HG03039 (cell line): ENCODE results near the gene KCNH6.

ENCODE experiments used
- ATAC-seq: cut with Tn5 transposase; IDR thresholded peaks from one replicate; pipeline ENCODE4 v1.9.1; 2021; ENCODE audit warnings: mild to moderate bottlenecking, moderate library complexity; ENCODE audit not compliant: unreplicated experiment

KCNH6 gene

DNA sequence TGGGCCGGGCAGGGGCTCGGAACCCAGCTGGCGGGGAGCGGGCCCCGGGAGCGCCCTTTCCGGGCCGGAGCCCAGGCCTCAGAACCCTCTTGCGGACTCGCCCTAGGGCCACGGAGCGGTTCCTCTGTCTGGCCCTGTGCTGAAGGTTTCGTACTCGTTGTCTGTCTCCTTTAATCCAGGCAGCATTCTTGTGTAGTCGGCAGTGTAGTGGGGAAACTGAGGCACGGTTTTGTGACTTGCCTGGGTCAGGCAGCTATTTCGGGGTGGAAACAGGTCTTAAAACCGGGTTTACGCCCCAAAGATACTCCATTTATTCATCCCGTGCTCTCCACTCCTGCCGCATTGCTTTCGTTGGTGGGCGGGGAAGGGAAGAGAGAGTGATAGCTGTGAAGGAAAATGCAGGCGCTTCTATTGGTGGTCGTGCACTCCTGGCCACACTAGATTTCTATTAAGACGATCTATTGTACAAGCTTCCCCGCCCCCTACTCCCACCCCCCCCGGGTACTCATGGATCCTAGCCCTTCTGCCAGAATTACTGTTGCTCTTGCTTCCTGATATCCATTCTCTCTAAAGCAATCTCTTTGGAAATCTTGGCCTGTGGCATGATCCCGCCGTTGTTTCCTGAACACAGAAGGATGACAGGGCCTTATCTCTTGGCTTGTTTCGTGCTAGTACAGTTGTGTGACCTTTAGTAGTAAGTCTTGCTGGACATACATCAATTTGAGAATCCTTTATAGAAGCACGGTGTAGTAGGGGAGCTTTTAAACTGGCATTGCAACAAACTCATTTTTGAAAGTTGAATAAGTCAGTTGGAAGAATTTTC is 27.9 kb downstream of the KCNH6 start:
- peak; percentile 1 for ATAC-seq

- no peak for ATAC-seq
Observed at GRCh38 chr17:63552211-63552610, 29.1 kb downstream of the KCNH6 start.

DNA sequence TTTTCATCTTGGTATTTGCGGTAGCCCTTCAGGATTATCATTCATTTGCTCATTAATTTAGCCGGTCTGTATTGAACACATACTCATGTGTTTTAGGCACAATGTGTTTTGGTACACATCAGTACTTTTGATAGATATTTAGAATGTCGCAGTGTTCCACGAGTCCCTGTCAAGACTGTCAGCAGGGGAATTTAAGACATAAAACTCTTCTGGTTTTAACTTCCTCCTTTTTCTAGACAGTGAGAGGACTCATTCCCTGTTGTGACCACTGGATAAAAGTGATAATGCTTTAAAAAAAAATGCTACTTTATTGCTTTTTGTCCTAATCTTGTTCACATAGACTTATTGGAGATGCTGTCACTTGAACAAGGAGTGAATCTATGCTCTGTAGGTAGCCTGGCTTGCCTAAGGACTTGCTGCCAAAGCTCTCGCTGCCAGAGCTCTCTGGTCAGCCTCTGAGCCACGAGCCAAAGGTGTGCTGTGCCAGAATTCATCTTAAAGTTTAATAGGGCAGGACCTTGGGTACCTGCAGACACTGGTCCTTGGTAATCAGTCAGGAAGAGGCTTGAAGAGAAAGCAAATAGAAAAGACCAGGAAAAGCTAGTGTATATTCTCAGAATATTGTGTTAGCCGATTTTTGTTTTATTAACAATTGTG is 32.5 kb downstream of the KCNH6 start:
- ATAC-seq: no peak

DNA sequence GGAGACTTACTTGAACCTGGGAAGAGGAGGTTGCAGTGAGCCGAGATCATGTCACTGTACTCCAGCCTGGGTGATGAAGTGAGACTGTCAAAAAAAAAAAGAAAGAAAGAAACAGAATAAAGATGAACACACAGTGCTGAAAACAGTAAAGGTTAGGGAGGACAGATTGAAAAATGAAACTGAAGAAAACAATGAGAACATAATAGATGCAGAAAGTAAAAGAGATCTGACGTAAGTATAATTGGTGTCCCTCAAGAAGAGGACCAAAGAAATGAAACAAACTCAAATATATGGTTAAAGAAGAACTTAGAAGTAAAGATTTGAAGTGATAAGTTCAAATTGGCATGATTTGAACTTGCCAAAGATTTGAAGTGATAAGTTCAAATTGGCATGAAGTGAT is 34.3 kb downstream of the KCNH6 start:
- ATAC-seq: no peak

DNA sequence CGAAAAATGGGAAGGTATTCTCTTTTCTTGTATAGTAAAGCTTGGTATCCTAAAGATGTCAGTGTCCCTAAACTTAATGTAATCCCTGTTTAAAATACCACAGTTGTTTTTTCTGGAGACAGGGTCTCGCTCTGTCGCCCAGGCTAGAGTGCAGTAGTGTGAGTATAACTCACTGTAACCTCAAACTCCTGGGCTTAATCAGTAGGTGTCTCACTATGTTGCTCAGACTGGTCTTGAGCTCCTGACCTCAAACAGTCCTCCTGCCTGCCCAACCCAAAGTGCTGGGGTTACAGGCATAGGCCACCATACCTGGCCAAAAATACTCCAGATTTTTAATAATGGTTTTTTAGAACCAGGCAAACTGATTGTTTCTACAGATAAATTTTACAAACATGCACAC is 35.3 kb downstream of the KCNH6 start:
- no peak for ATAC-seq

- no peak for ATAC-seq
Observed at GRCh38 chr17:63561819-63562218, 38.7 kb downstream of the KCNH6 start.

DNA sequence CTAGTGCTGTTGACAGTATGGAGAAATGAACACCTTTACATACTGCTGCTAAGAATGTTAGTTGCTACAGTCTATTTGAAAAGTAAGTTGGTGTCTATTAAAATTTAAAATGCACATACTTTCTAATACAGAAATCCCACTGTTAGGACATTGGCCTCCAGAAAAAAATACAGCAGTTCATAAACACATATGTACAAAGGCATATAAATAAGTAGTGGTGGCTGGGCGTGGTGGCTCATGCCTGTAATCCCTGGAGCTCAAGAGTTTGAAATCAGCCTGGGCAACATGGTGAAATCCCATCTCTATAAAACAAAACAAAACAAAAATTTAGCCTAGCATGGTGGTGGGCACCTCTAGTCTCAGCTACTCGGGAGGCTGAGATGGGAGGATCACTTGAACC is 40.2 kb downstream of the KCNH6 start:
- ATAC-seq: no peak

DNA sequence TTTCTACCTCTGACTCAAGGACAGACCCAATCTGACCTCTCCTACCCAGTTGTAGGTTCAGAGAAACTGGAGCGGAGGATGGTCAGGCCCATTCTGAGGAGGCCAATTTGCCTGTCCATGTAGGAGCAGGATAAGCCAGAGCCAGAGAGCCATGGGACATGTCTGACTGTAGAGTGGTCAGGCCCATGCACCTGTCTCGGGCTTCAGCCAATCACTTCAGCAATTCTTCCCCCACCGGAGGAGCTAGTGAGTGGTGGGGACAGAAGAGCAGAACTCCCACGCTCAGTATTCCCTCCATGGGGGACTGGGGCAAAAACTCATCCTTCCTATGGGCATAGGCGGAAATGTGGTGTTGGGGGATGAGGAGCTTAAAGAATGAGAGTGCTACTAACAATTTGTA is 41.4 kb downstream of the KCNH6 start:
- ATAC-seq: no peak

DNA sequence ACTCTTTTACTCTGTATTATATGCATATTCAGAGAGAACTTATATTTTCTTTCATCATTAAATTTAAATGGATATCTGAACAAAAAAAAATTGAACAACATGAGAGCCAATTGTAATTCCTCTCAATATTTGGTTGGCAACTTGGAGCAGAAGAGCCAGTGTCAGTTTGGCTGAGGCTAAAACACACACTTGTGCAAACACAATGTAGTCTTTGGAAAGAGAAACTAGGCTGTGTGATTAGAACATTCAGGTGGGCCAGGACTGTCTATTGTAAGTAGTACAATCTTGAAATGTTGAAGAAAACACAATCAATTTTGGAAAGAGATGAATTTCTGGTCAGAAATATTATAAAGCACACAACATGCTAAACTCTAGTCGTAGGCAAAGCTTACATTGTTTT is 44.1 kb downstream of the KCNH6 start:
- ATAC-seq: no peak

GRCh38 chr17:63568563-63568962 is 45.4 kb downstream of the KCNH6 start:
- ATAC-seq: no peak

DNA sequence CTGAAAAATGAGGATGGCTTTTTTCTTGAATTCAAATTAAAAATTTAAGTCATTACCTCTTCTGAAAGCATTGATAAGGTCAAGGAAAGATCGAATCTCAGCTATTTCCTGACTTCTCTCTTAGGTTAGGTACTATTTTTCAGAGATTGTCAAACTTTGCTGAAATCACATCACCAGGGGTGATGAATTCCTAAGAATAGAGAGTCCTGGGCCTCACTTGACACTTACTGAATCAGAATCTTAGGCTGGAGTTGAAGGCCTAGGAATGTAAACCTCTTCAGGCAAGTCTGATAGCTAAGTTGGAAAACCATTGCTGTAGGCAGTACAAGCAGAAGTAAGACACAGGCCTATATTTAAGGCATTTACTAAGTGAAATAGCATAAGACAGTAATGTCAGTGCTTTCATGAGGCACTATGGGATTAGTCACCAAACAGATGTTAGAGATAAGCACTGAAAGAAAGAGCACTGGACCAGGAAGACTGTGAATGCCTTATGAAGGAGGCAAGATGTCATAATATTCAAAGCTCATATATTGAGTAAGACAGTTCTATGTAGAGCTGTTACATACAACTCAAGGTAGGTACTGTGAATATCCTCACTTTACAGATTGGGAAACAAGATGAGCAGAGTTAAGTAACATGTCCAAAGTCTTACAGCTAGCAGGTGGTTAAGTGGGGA is 48.6 kb downstream of the KCNH6 start:
- ATAC-seq: no peak

GRCh38 chr17:63573634-63574033 is 50.5 kb downstream of the KCNH6 start:
- no peak for ATAC-seq

DNA sequence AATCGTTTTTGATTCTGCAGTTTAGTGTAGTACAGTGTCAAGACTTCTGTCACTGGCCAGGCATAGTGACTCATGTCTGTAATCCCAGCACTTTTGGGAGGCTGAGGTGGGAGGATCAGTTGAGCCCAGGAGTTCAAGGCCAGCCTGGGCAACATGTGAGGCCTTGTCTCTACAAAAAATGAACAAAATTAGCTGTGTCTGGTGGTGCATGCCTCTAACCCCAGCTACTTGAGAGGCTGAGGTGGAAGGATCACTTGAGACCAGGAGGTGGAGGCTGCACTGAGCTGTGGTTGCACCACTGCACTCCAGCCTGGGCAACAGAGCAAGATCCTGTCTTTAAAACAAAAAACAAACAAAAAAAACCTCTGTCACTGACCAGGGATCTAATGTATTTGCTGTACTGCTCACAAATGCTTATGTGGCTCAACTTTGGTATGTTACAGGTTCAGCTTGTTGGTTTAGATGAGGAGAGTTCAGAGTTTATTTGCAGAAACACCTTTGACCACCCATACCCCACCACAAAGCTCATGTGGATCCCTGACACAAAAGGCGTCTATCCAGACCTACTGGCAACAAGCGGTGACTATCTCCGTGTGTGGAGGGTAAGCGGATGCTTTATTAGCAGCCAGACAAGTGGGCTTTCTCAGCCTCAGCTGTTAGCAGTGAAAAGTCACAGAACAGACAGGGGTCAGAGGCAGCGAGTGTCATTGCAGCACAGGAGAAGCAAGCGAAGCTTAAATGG is 55.0 kb downstream of the KCNH6 start:
- ATAC-seq: no peak

- no peak for ATAC-seq
Observed at GRCh38 chr17:63578769-63579111, 55.6 kb downstream of the KCNH6 start.

DNA sequence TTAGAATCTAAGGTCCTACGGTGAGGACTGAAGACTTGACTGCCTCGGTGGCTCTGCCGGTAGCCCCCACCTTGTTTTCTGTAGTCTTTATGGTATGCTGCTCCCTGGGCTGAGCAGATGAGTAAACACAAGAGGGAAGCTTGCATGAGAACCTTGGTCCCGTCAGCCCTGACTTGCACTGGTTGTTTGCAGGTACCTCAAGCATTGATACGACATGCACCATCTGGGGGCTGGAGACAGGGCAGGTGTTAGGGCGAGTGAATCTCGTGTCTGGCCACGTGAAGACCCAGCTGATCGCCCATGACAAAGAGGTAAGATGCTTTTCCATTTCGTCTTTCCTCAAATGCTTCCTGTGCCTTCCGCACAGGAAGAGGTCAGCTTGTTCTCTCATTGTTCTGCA is 56.5 kb downstream of the KCNH6 start:
- ATAC-seq: no peak

DNA sequence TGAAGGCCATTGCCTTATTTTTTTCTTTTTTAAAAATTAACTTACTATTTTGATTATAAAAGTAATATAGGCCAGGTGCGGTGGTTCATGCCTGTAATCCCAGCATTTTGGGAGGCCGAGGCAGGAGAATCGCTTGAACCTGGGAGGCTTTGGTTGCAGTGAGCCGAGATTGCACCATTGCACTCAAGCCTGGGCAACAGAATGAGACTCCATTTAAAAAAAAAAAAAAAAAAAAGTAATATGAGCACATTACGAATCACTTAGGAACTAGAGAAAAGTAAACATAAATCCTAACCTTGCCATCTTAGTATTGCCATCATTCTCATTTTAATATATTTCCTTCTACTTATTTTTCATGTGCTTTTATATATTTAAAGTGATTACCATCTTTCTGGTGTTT is 64.6 kb downstream of the KCNH6 start:
- ATAC-seq: no peak

GRCh38 chr17:63588797-63589196 is 65.6 kb downstream of the KCNH6 start:
- no peak for ATAC-seq

DNA sequence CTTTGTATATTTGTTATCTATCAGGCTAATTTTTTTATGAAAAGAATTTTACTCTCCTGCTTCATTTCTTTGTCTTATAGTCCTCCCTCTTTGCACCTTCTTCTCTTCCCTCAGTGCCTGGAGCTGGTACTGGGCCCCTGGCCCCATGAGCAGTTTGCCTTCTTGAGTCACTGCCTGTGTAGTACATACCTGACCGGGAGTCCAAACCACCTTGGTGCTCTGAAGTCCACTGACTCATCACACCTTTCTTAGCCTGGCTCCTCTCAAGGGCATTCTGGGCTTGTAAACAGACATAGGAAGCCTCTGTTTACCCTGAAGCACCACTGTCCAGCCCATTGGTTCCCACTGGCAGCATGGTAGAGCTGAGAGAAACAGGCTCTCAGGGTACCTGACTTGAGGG is 66.5 kb downstream of the KCNH6 start:
- no peak for ATAC-seq

DNA sequence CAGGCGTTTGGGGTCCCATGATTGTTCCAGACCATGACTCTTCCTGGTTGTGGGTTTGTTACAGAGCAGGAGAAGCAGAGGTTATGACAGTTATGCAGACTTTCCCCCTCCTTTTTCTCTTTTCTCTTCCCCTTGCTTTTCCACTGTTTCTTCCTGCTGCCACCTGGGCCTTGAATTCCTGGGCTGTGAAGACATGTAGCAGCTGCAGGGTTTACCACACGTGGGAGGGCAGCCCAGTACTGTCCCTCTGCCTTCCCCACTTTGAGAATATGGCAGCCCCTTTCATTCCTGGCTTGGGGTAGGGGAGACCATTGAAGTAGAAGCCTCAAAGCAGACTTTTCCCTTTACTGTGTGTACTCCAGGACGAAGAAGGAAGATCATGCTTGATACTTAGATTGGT is 69.6 kb downstream of the KCNH6 start:
- ATAC-seq: no peak

GRCh38 chr17:63595132-63595531 is 72.0 kb downstream of the KCNH6 start:
- no peak for ATAC-seq
